Glomerular visceral epithelial cell (primary cell): ENCODE data around the gene SETDB1.

ENCODE experiments used
- DNase-seq: peaks from one replicate; pipeline ENCODE4 v3.0.0-alpha.2; 2016; ENCODE audit errors: extremely low spot score

The SETDB1 gene

GRCh38 chr1:150931773-150932172, 5.6 kb downstream of the SETDB1 start:
- DNase-seq, result peak; percentile 12

GRCh38 chr1:150944856-150945255, 18.7 kb downstream of the SETDB1 start:
- no peak for DNase-seq

DNA sequence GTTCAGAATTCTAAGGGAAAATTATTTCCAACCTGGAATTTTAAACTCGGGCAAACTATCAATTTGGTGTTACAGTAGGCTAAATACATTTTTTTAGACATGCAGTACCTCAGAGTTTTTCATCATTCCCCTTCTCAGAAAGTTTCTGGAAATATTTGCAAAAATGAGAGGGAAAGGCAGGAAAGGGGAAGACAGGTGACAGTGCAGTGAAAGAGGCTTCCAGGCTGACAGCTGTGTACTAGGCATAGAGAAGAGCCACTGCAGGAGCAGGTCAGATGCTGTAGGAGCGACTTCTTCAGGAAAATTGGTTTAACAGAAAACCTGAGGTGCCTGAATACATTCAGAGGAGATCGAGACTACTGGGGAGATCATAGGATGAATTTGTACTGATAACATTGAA, 28.5 kb downstream of the SETDB1 start:
- no peak for DNase-seq

DNA sequence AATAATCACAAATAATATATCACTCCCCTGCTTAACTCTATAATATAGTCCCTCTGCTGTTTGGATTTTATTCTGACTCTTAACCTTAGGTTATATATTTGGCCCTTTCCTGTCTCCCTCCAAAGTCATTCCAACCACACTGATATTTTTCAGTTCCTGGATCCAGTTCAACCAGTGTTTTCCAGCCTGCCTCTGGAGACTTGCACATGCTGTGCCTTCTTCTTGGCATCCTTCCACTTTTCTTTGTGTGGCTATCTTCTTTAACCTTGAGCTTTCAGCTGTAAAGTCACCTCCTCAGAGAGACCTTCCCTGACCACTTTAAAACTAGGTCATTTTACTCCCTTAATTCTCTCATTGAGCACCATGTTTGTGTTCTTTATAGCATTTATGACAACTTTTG, 29.1 kb downstream of the SETDB1 start:
- DNase-seq, result no peak

DNA sequence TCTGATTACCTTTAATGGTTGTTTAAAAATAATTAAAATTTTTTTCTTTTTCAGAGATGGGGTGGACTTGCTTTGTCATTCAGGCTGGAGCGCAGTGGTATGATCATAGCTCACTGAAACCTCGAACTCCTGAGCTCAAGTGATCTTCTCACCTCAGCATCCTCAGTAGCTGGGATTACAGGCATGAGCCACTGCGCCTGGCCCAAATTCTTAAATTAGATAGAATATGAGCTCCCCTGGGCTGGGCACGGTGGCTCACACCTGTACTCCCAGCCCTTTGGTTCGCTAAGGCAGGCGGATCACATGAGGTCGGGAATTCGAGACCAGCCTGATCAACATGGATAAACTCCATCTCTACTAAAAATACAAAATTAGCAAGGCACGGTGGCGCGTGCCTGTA, 31.5 kb downstream of the SETDB1 start:
- DNase-seq, result no peak

GRCh38 chr1:150960646-150961045, 34.5 kb downstream of the SETDB1 start:
- no peak for DNase-seq

DNA sequence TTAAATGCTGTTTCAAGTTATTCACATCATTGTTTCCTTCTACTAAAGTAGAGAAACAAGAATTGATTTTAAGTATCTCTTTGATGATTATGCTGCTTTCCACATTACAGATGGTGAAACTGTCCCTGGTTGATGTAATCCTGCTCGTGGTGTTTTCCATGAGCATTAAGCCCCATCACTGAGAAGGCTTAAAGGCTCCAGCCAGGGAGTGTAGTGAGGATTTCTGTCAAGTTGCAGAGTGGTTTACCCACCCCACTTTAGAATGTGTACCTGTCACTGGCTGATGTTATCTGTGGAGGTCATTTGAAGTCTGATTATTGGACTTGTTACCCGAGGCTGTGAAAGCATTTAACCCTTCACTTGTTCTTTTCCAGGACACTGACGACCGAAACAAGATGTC, 35.6 kb downstream of the SETDB1 start:
- no peak for DNase-seq

DNA sequence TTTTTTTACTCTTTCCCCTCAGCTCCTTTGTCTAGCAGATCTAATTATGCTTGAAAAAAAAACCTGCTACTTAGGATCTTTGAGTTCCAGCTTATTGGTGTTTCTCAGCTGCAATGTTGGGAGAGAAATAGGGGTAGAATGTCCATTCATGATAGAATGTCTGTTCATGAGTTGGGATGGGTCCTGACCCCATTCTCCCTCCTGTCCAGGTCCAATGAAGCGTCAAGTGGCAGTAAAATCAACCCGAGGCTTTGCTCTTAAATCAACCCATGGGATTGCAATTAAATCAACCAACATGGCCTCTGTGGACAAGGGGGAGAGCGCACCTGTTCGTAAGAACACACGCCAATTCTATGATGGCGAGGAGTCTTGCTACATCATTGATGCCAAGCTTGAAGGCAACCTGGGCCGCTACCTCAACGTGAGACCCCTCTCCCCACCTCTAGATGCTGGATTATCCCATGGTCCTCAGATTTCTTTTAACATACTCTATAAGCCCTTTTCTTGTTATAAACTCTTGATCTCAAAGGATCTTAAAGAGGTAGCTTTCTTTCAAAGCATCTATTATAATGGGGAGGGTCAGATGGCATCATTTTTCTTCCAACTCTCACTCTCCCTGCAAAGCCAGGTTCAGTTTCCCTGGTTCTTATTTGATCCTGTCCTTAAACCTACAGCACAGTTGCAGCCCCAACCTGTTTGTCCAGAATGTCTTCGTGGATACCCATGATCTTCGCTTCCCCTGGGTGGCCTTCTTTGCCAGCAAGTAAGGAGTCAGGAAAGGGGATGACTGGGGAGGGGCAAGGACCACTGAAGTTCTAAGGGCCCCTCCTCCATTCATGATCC, 37.4 kb downstream of the SETDB1 start:
- DNase-seq, result no peak

- no peak for DNase-seq
Observed at GRCh38 chr1:150964164-150964489, 38.0 kb downstream of the SETDB1 start.

DNA sequence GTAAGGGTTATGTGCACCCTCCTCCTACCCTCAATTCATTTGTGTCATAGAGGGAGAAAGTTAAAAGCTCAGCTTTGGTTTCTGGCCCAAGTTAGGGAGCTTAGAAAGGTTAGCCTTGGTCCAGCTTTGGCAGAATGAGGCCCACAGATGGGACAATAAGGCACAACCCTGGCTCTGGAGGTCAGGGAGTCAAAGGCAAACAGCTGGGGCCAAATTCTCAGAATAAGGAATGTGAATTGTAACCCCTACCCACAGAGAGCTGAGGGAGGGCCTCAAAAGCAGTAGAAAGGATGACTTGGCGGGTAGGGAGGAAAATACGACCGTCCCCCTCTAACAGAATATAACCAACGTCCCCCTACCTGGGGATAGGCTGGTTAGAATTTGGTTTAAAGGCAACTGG, 39.4 kb downstream of the SETDB1 start:
- no peak for DNase-seq

GRCh38 chr1:150966011-150966410, 39.8 kb downstream of the SETDB1 start:
- DNase-seq, result no peak

GRCh38 chr1:150967936-150968335, 41.8 kb downstream of the SETDB1 start:
- DNase-seq, result no peak

GRCh38 chr1:150968491-150968890, 42.3 kb downstream of the SETDB1 start:
- DNase-seq, result no peak

- DNase-seq, result no peak
Observed at GRCh38 chr1:150969626-150970025, 43.5 kb downstream of the SETDB1 start.

- DNase-seq, result peak; percentile 67
Observed at GRCh38 chr1:150970808-150971582, 44.8 kb downstream of the SETDB1 start.

DNA sequence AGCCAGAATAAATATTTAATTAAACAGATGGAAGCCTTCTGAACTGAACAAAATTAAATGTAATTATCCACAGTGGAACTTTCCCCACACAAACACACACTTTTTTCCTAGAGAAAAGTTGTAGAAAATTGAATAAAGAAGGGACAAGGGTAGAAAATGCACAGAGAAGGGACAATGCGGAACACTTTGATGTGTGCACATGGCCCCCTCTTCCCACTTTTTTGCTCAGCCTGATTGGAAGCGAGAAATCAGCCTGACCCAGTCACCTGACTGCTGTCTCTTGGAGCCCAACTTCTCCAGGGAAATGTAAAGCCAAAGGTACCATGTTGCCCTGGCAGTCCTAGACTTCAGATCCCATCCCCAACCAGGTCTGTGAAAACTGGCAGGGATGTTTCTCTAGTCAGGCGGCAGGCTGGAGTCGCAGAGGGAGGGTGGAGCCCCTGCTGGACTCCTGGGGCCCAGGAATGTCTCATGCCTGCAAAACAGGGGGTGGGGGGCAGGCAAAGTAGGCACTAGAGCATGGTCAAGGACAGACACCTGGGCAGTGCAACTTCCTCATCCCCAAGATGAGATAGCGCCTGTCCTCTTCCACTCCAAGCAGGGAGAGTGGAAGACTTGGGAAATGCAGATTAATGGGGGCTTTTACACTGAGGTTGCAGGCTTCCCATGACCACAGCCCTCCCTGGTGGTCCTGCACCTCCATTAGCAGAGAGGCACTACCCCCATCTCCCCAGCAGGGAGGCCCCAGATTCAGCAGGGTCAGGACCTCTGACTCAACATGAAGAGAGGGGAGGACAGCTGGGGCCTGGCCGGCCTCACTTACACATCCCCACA, 45.6 kb downstream of the SETDB1 start:
- peak; percentile 62 for DNase-seq

- no peak for DNase-seq
Observed at GRCh38 chr1:150972417-150972940, 46.3 kb downstream of the SETDB1 start.

DNA sequence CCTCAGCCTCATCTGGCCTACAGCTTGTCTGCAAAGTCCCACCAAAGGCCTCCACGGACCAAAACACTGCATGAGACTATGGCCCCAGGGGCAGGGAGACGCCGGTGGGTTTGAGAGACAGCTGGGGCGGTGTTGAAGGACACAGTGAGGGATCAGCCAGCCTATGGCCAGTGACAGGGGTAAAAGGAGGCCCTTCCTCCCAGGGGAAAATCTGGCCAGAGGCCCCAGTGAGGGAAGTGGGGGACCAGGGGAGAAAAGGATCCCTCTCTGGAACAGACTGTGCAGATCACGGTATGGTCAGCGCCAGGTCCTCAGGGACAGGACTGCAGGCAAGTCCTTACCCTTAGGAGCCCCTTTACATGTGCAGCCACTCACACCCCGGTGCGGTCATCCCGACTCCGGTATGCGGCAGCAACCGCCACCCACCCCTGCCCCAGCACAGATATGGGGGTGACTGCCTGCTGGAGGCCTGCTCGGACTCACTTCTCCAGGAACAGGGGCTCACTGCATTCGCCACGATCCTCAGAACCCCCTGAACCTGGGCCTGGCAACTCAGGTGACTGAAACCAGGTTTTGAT, 47.2 kb downstream of the SETDB1 start:
- DNase-seq, result no peak

GRCh38 chr1:150973836-150974579, 47.8 kb downstream of the SETDB1 start:
- no peak for DNase-seq

DNA sequence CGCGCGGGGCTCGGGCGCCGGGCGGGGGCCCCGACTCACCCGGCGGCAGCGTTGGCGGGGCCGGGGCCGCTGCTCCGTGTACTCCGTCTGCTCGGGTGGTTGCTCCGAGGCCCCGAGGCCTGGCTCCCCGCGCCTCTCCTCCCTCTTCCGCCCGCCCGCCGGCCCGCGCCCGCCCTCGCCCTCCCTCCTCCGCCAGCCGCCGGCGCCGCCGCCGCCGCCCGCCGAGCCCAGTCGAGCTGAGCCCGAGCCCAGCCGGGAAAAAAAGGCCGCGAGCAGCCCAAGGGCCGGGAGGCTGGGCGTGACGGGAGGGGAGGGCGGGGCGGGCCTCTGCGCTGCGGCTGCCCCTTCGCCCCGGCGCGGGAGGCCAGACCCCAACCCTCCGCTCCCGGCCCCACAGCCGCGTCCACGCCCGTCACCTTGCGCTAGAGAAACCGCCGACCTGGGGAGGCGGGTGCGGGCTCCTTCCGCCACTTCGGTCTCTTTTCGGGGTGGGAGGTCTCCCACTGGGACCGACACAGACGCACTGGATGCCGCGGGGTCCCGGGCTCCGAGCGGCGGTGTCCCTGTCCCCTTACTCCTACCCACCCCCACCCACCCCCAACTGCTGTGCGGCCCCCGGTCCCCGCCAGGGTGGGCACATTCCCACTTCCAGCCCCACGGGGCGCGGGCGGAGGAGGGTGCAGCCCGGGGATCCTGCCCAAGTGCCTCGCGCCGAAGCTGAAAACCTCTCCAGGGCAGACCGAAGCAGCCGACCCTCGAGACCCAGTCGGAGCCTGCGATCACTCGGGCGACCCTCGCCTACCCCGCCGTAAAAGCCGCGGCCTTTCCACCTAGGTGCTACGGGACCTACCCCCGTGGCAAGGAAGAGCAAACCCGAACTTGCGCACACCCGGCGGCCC, 48.7 kb downstream of the SETDB1 start, which contains the start of gene CERS2:
TSS of gene CERS2 (minus strand) at position 256 of the 899 bp plus-strand sequence. CDS start 5,745 bp downstream, outside the sequence.
- peak; percentile 87 for DNase-seq
